Measurements from ENCODE around the gene PDX1. TPM values are rescaled to one million over a fixed set of nuclear protein-coding genes. Genes with fewer than 3 reads are reported as not detected.

PDX1 gene
- total and polyA plus RNA-seq, 8 donors: 8.0 to 26.1 (median 14.0) TPM

GRCh38 chr13:27933580-27934328, 14.0 kb downstream of the PDX1 start:
- intact Hi-C loops (cut with DNase I): no loop called here
- 80 to 90% methylated on average over 2 of the region's 2 CpGs for WGBS, 2 donors
- Histone ChIP-seq H3K4me1 (no peaks in the 10 kb centered on the region), H3K27me3 (no peaks in the 10 kb centered on the region), H3K27ac (peak overlapping the region in 1 of 4 donors; percentile 36), H3K9me3 (no peaks in the 10 kb centered on the region), H3K4me3 (no peak overlapping the region), H3K36me3 (no peaks in the 10 kb centered on the region)
- FAIRE-seq: no peak
- peak in 5 of 6 donors; percentile 18 to 70 (median 61) for DNase-seq
- TF ChIP-seq CTCF (IDR thresholded peaks at IDR 0.05): no peak
- peak; percentile 37 to 79 (median 59) for ATAC-seq

- 75 to 86% methylated on average over 1 of the region's 1 CpG for WGBS, 2 donors
- H3K4me1 ChIP-seq: no peaks in the 10 kb centered on the region
- H3K9me3 ChIP-seq: no peaks in the 10 kb centered on the region
- no peak overlapping the region for H3K4me3 ChIP-seq
- no peak overlapping the region for H3K27ac ChIP-seq
- intact Hi-C loops (cut with DNase I): loop anchor here in 1 of 3 donors (10.0 kb wide), 1 partner anchor 78 kb away; no protein-coding TSS in a partner anchor
- ATAC-seq (peak in 1 of 4 donors; percentile 38), DNase-seq (no peak), FAIRE-seq (no peak)
- no peaks in the 10 kb centered on the region for H3K36me3 ChIP-seq
- no peaks in the 10 kb centered on the region for H3K27me3 ChIP-seq
- no peak for TF ChIP-seq CTCF (IDR thresholded peaks at IDR 0.05)
These were observed 23.2 kb downstream of the PDX1 start for GRCh38 chr13:27942972-27943371.

- Histone ChIP-seq H3K4me1 (peaks cover 12 to 17% (median 16%) of the 10 kb centered on the region in 3 donors), H3K27me3 (no peaks in the 10 kb centered on the region), H3K4me3 (peak overlapping the region; percentile 35 to 62 (median 49)), H3K36me3 (no peaks in the 10 kb centered on the region), H3K9me3 (no peaks in the 10 kb centered on the region), H3K27ac (peak overlapping the region; percentile 94 to 100 (median 98))
- ATAC-seq: peak; percentile 67 to 79 (median 76)
- 3% methylated on average over 30 of the region's 30 CpGs for WGBS, 2 donors
- peak; percentile 73 to 86 (median 78) for DNase-seq
- TF ChIP-seq CTCF (IDR thresholded peaks at IDR 0.05): no peak
- no peak for FAIRE-seq
- intact Hi-C loops (cut with DNase I): loop anchor here in 1 of 3 donors (10.0 kb wide), 1 partner anchor 118 kb away; no protein-coding TSS in a partner anchor
These were observed 33.3 kb downstream of the PDX1 start for GRCh38 chr13:27952876-27953675.

- 6 to 7% methylated on average over 49 to 71 of the region's 71 CpGs for WGBS, 2 donors
- Histone ChIP-seq H3K27me3 (no peaks in the 10 kb centered on the region), H3K4me1 (peaks cover 12 to 22% (median 19%) of the 10 kb centered on the region in 3 donors), H3K36me3 (no peaks in the 10 kb centered on the region), H3K27ac (peak overlapping the region; percentile 94 to 100 (median 98)), H3K9me3 (no peaks in the 10 kb centered on the region), H3K4me3 (peak overlapping the region; percentile 35 to 62 (median 49))
- peak; percentile 89 to 96 (median 92) for TF ChIP-seq CTCF (IDR thresholded peaks at IDR 0.05)
- intact Hi-C loops (cut with DNase I): loop anchor here in 1 of 3 donors (10.0 kb wide), 1 partner anchor 119 kb away; no protein-coding TSS in a partner anchor
- FAIRE-seq: no peak
- peak; percentile 81 to 98 (median 92) for DNase-seq
- ATAC-seq: peak; percentile 85 to 95 (median 90)
These were observed 34.0 kb downstream of the PDX1 start for GRCh38 chr13:27953676-27954405.
